GM12878 (cell line): ENCODE results near the gene DCAF17. TPM values are rescaled to one million over a fixed set of nuclear protein-coding genes. Genes with fewer than 3 reads are reported as not detected.

ENCODE experiments used
- ATAC-seq: fragments of 200-7000 bp; cut with Tn5 transposase; 3 replicates; pipeline ENCODE4 v1.9.1; 2020; ENCODE audit warnings: mild to moderate bottlenecking, moderate library complexity
- BruUV-seq: library from RNA; stranded (reverse); fragments of 400-500 nt; replicated peaks from 2 replicates; lab custom pipeline; 2021; lab: Mats Ljungman, UMichigan
- CTCF ChIA-PET: fragments of 300-600 bp; sonication (Branson Sonifier 250); formaldehyde crosslinking; extraction: SDS; loops from one replicate; lab custom pipeline; 2021; ENCODE audit warnings: inconsistent platforms; lab: Yijun Ruan, JAX
- POLR2A ChIA-PET: fragments of 350-600 bp; formaldehyde crosslinking; extraction: SDS; loops from one replicate; lab custom pipeline; 2021; ENCODE audit warnings: inconsistent platforms; lab: Charles Lee
- RAD21 ChIA-PET: fragments of 300-600 bp; sonication (Branson Sonifier 250); formaldehyde crosslinking; loops from one replicate; lab custom pipeline; 2023; ENCODE audit warnings: antibody characterized with exemption; ENCODE audit not compliant: unreplicated experiment; lab: Charles Lee
- SMC1A ChIA-PET: fragments of 300-600 bp; sonication (Branson Sonifier 250); formaldehyde crosslinking; loops from one replicate; lab custom pipeline; 2023; ENCODE audit not compliant: unreplicated experiment, uncharacterized antibody; lab: Charles Lee
- DNase-seq: peaks from one replicate; pipeline ENCODE4 v3.0.0-alpha.2; 2011; ENCODE audit warnings: low read depth, low spot score
- FAIRE-seq: peaks from 3 replicates; lab custom pipeline; 2011; peaks lifted over from hg19 to GRCh38; lab: Jason Lieb, UNC
- H2AFZ ChIP-seq: 2 replicates; pipeline ENCODE4 v1.6.0; 2011; ENCODE audit warnings: low read depth, low read length, control low read depth; ENCODE audit not compliant: control insufficient read depth
- H3K27ac ChIP-seq: 2 replicates; pipeline ENCODE4 v1.5.1; 2011; ENCODE audit warnings: control low read depth; ENCODE audit not compliant: control insufficient read depth, insufficient read depth
- H3K27me3 ChIP-seq, 2 experiments: replicated peaks in 1 of 2; 2 replicates each; pipeline versions ENCODE4 v1.6.0 to v1.6.1; 2011; ENCODE audit warnings: low read length in 1 of 2; ENCODE audit not compliant: control insufficient read depth in 2 of 2, insufficient read depth in 2 of 2
- H3K36me3 ChIP-seq, 2 experiments: 2 replicates each; pipeline ENCODE4 v1.5.1; 2011; ENCODE audit warnings: low read length in 1 of 2; ENCODE audit not compliant: control insufficient read depth in 2 of 2, insufficient read depth in 2 of 2
- H3K4me1 ChIP-seq: 2 replicates; pipeline ENCODE4 v1.6.1; 2011; ENCODE audit warnings: mild to moderate bottlenecking, low read length, moderate library complexity, mixed read lengths; ENCODE audit not compliant: control insufficient read depth, insufficient read depth
- H3K4me2 ChIP-seq: 2 replicates; pipeline ENCODE4 v1.6.0; 2011; ENCODE audit warnings: control low read depth; ENCODE audit not compliant: control insufficient read depth, insufficient read depth
- H3K4me3 ChIP-seq: fragments of 200-600 bp; sonication (generic); 2 replicates; pipeline ENCODE4 v1.5.1; 2016
- H3K79me2 ChIP-seq: 2 replicates; pipeline ENCODE4 v1.6.0; 2011; ENCODE audit warnings: low read length; ENCODE audit not compliant: control insufficient read depth, insufficient read depth
- H3K9ac ChIP-seq: 2 replicates; pipeline ENCODE4 v1.8.0; 2011; ENCODE audit warnings: low read length, control low read depth, mixed read lengths; ENCODE audit not compliant: control insufficient read depth, insufficient read depth
- H3K9me3 ChIP-seq: replicated peaks from 3 replicates; pipeline ENCODE4 v1.5.1; 2011; ENCODE audit warnings: mild to moderate bottlenecking, low read length; ENCODE audit not compliant: control insufficient read depth, insufficient read depth
- H4K20me1 ChIP-seq: 2 replicates; pipeline ENCODE4 v1.6.0; 2011; ENCODE audit not compliant: control insufficient read depth, insufficient read depth
- CBX3 ChIP-seq: fragments of 200-600 bp; sonication (generic); IDR thresholded peaks from 2 replicates; pipeline ENCODE4 v1.6.1; 2016; ENCODE audit warnings: low read depth, borderline replicate concordance
- CREM ChIP-seq: IDR thresholded peaks from 2 replicates; pipeline ENCODE4 v1.6.1; 2014; ENCODE audit warnings: antibody characterized with exemption, low read depth
- ELK1 ChIP-seq: IDR thresholded peaks from 2 replicates; pipeline ENCODE4 v1.6.1; 2012; ENCODE audit warnings: low read depth, low read length, improper control_type of control experiment
- ETV6 ChIP-seq, 2 experiments: fragments of 450-650 bp in 1 of 2; IDR thresholded peaks in 1 of 2; conservative IDR thresholded peaks in 1 of 2; 2 replicates each; pipeline ENCODE4 v1.6.1; 2014; ENCODE audit warnings: antibody characterized with exemption in 1 of 2, borderline replicate concordance in 1 of 2, low read depth in 1 of 2, mild to moderate bottlenecking in 1 of 2, moderate library complexity in 1 of 2
- HDAC6 ChIP-seq: fragments of 200-600 bp; sonication (generic); IDR thresholded peaks from one replicate; pipeline ENCODE4 v1.8.0; 2017; ENCODE audit warnings: antibody characterized with exemption; ENCODE audit not compliant: unreplicated experiment
- JUND ChIP-seq: IDR thresholded peaks from 2 replicates; pipeline ENCODE4 v1.6.1; 2012; ENCODE audit warnings: low read depth, mild to moderate bottlenecking, low read length, improper control_type of control experiment, moderate library complexity
- LARP7 ChIP-seq: fragments of 450-650 bp; IDR thresholded peaks from 2 replicates; pipeline ENCODE4 v1.6.1; 2017; ENCODE audit warnings: mild to moderate bottlenecking
- NR2C2 ChIP-seq: IDR thresholded peaks from 2 replicates; pipeline ENCODE4 v1.6.1; 2011; ENCODE audit warnings: borderline replicate concordance, low read depth; ENCODE audit not compliant: control insufficient read depth, insufficient read length
- STAT3 ChIP-seq: IDR thresholded peaks from 2 replicates; pipeline ENCODE4 v1.6.1; 2011; ENCODE audit warnings: low read depth, low read length, improper control_type of control experiment
- TBL1XR1 ChIP-seq: IDR thresholded peaks from 2 replicates; pipeline ENCODE4 v1.6.1; 2012; ENCODE audit warnings: low read depth, low read length, improper control_type of control experiment
- WGBS: methylation state at CpG from one replicate; pipeline ENCODE4 v1.1.6; 2016; ENCODE audit warnings: low lambda C conversion rate; ENCODE audit not compliant: insufficient replicate concordance, insufficient coverage; ENCODE audit errors: missing lambda C conversion rate; 5-methylcytosine and 5-hydroxymethylcytosine counted together
- in situ Hi-C: fragments of 300-500 bp; cut with MboI; formaldehyde crosslinking; loops from 9 replicates; pipeline ENCODE4 v1.14.3; 2018; ENCODE audit warnings: mixed read lengths
- intact Hi-C: fragments of 100-400 bp; cut with micrococcal nuclease; formaldehyde crosslinking; loops from one replicate; pipeline ENCODE4 v1.14.2; 2022; ENCODE audit not compliant: unreplicated experiment
- polyA plus RNA-seq, 11 experiments: library from polyadenylated mRNA; depleted of rRNA in 4 of 11; unstranded in 6 of 11; stranded (reverse) in 5 of 11; fragments of >200 nt; fragmentation: Nextera tagmentation in 4 of 11; fragmentation: Illumina TruSeq in 1 of 11; extraction: Ambion mirVana in 4 of 11; extraction: Trizol in 1 of 11; gene quantifications; 1 replicate in 1 of 11; 2 replicates in 10 of 11; pipeline versions ENCODE4 v1.2.1 to v1.2.3, GENCODE V29; 2011 to 2016; ENCODE audit warnings: inconsistent platforms in 2 of 11, missing spikeins in 2 of 11, low read depth in 1 of 11
- total RNA-seq, 4 experiments: library from RNA; depleted of rRNA in 3 of 4; stranded (reverse); fragments of >200 nt in 3 of 4; fragmentation: Illumina TruSeq in 1 of 4; extraction: Trizol in 1 of 4; gene quantifications; 2 replicates each; pipeline versions ENCODE4 v1.2.1 to v1.2.3, GENCODE V29; 2013 to 2021
- TF ChIP-seq, protein P1 (sequence below): fragments of 450-650 bp; IDR thresholded peaks from 2 replicates; pipeline ENCODE4 v1.6.1; 2016; ENCODE audit warnings: mild to moderate bottlenecking

DCAF17 gene
- total and polyA plus RNA-seq, 10 of the 15 experiments (the other 5 are each of a cell fraction or from before 2014, with no cell fraction given): 5.2 to 32.9 (median 23.4) TPM

- TF ChIP-seq JUND (no peak), STAT3 (no peak), NR2C2 (no peak), CREM (no peak), ELK1 (no peak), ETV6 (conservative IDR thresholded peaks at IDR 0.05 in 1 of 2, IDR thresholded peaks at IDR 0.05 in 1 of 2; ENCODE audit: borderline replicate concordance in 1 of 2, low read depth in 1 of 2) (no peak), HDAC6 (no peak), LARP7 (no peak), TBL1XR1 (no peak)
- TF ChIP-seq, all 136 proteins: peak for 0
These were observed 53.2 kb downstream of the DCAF17 start (continued) for GRCh38 chr2:171487201-171487600.

DNA sequence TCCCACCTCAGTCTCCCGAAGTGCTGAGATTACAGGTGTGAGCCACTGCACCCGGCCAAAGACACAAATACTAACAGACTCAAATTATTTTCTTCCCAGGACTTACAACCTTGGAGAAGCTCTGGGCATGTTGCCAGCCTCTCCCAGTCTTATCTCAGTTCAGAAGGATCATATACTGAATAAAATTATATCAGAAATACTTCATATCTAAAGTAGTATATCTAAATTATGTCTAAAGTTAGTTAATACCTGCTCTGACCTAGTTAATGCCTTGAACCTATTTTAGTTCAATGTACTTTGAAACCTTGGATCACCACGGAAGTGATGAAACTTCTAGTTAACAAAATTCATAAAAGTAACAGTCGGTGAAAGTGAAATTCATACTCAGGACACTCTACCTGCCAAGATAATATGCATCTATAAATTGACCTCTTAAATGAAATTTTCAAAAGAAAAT is 53.8 kb downstream of the DCAF17 start:
- POLR2A ChIA-PET: no interaction called here
- Histone ChIP-seq H2AFZ (no peak overlapping the region), H3K9me3 (peaks cover 6% of the 10 kb centered on the region; the same call in 2 of the 3 replicates), H3K27me3 (no peaks in the 10 kb centered on the region), H3K27ac (no peak overlapping the region), H4K20me1 (no peaks in the 10 kb centered on the region), H3K79me2 (no peaks in the 10 kb centered on the region), H3K4me1 (peaks cover 4% of the 10 kb centered on the region), H3K9ac (no peak overlapping the region), H3K4me2 (no peak overlapping the region), H3K36me3 (peaks cover 2 to 9% of the 10 kb centered on the region in 2 experiments; a peak in 2 of 4 replicates), H3K4me3 (no peak overlapping the region)
- RAD21 ChIA-PET: no interaction called here
- no peak for FAIRE-seq
- TF ChIP-seq, protein P1, sequence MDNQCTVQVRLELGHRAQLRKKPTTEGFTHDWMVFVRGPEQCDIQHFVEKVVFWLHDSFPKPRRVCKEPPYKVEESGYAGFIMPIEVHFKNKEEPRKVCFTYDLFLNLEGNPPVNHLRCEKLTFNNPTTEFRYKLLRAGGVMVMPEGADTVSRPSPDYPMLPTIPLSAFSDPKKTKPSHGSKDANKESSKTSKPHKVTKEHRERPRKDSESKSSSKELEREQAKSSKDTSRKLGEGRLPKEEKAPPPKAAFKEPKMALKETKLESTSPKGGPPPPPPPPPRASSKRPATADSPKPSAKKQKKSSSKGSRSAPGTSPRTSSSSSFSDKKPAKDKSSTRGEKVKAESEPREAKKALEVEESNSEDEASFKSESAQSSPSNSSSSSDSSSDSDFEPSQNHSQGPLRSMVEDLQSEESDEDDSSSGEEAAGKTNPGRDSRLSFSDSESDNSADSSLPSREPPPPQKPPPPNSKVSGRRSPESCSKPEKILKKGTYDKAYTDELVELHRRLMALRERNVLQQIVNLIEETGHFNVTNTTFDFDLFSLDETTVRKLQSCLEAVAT: no peak
- no peak for TF ChIP-seq CBX3
- in situ Hi-C loops: no loop called here
- CTCF ChIA-PET: interaction anchor here (0.6 kb wide), 1 partner anchor 81 kb away, joined by 3 read pairs; no protein-coding TSS in a partner anchor
- 98% methylated on average over 4 of the region's 4 CpGs for WGBS
- SMC1A ChIA-PET: interaction anchor here (1.2 kb wide), 1 partner anchor 16 kb away, joined by 3 read pairs; no protein-coding TSS in a partner anchor
- no TSS peak for BruUV-seq
- ATAC-seq: no peak
- DNase-seq: no peak
- intact Hi-C loops: no loop called here
